GM21529 (cell line): ENCODE data around the gene PEPD.
"Not testable (repeated sequence)": the region's sequence is repeated elsewhere in the genome, so short reads cannot be mapped to it uniquely, and the experiment has no call there.

ENCODE experiments used
- ATAC-seq: cut with Tn5 transposase; IDR thresholded peaks from one replicate; pipeline ENCODE4 v1.9.1; 2021; ENCODE audit not compliant: unreplicated experiment

PEPD gene

DNA sequence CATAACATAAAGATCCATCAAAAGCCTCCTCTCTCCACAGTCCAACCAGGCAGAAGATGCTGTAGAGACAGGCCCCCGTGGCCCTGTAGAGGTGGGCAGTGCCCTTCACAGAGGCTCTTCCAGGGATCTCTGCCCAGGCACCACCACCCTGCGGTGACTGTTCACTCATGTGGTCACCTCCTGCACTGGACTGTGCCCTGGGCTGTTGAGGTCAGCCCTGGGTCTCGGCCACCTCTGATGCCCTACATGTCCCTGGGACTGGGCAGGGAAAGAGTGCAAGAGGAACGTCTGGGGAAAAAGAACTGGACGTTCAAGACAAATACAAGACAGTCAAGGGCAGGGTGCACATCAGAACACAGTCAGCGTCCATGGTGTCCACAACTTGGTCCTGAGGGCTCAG, 22.3 kb downstream of the PEPD start:
- no peak for ATAC-seq

DNA sequence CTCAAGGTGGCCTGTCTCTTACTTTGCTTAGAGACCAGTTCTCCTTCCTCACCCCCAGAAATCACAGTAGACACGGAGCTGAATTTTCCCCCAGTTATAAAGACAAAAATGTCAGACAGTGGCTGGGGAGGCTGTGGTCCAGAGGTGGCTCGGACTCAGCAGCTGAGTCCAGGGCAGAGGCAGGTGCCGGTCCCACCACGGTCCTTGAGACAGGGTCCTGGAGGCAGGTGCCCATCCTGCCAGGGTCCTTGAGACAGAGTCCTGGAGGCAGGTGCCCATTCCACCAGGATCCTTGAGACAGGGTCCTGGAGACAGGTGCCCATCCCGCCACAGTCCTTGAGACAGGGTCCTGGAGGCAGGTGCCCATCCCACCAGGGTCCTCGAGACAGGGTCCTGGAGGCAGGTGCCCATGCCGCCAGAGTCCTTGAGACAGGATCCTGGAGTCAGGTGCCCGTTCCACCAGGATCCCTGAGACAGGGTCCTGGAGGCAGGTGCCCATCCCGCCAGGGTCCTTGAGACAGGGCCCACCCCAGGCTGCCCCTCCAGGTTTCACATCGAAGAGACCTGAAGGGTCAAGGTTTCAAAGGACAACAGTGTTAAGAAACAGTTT, 23.1 kb downstream of the PEPD start:
- ATAC-seq, result no peak

DNA sequence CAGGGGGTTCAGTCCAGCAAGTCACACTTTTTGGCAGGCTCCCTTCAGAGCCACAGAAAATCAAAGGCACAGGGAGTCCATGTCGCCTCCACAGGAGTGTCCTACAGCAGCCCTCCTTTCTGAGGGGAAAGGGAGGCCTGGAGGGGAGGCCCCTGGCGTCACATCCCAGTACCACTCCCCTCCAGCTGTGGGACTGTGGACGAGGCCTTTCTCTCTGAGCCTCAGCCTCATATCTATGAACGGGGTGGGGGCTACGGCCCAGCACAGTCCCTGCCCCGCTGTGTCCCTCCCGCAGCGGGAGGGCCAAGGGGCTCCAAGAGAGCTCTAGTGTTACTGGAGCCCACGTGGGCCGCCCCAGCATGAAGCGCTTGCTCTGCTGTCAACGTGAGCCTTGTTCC, 23.8 kb downstream of the PEPD start:
- no peak for ATAC-seq

DNA sequence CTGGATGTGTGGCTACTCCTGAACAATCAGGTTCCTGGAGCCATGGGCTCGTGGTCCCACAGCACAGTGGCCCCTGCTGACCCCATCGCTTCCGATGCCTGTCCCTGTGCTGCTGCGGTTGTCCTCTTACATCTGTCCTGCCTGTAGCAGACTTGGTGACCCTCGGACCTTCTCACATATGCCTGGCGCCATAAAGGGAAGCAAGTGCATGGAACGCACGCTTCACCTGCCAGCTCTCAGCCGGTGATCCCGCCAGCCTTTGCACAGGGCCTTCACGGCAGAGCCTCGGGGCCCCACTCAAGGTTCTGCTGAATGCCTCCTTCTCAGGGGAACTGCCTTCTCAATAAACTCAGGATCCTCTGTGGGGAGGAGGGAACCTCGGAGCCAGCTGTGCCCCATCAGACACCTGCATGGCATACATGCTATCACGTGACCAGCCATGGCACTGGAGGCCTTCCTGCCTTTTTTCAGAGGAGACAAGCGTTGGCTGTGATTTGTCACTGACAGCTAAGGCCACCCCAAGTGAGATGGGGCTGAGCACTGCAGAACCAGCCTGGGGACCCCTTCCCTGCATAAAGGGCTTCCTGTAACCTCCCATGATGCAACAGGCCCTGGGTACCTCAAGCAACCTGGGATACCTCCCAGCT, 24.3 kb downstream of the PEPD start:
- ATAC-seq, result no peak

GRCh38 chr19:33496038-33496895, 25.3 kb downstream of the PEPD start:
- no peak for ATAC-seq

DNA sequence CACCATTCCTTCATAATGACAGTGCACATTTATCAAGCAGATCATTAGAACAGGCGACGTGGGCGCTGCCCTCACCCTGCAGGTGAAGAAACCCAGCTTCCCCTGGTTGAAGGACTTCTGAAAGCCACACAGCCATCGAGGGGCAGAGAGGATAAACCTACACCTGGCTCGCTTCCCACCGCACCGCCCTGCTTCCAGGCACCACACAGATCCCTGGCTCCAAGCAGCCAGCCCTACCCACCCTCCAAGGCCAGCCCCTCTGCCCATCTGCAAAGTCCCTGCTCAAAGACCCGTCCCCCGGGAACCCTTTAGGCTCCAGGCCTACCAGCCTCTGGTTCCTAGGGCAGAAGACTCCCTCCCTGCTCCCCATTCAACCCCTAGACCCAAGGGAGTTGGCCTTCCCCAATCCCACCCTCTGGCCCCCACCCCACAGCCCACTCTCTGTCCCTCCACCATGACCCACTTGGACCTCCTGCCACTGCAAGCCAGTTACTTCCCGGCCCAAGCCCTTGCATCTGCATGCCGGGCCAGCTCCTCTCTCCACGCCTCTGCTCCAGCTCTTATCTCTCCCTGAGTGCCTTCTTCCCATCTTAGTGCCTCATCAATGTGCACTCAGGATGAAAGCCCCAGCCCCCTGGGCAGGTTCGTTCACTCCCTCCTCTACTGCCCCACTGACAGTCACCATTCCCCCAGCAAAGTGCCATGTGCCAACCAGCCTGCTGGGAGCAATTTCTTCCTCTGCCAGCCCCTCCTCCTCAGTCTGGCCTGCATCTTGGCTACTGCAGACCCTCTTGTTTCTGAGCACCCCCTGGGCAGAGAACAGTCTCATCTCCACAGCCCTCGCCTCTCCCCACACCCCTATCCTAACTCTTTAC, 28.0 kb downstream of the PEPD start:
- ATAC-seq, result no peak

- no peak for ATAC-seq
Observed at GRCh38 chr19:33492951-33493350, 28.6 kb downstream of the PEPD start.

GRCh38 chr19:33492090-33492489, 29.5 kb downstream of the PEPD start:
- ATAC-seq, result no peak

DNA sequence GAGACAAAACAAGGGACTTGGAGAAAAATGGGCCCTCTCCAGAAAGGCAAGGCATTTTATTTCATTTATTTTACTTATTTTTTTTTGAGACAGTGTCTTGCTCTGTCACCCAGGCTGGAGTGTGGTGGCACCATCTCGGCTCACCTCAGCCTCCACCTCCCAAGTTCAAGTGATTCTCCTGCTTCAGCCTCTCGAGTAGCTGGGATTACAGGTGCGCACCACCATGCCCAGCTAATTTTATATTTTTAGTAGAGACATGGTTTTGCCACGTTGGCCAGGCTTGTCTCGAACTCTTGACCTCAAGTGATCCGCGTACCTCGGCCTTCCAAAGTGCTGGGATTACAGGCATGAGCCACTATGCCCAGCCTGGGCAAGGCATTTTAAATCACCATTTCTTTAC, 31.0 kb downstream of the PEPD start:
- ATAC-seq, result not testable (repeated sequence)

- no peak for ATAC-seq
Observed at GRCh38 chr19:33490041-33490451, 31.5 kb downstream of the PEPD start.

DNA sequence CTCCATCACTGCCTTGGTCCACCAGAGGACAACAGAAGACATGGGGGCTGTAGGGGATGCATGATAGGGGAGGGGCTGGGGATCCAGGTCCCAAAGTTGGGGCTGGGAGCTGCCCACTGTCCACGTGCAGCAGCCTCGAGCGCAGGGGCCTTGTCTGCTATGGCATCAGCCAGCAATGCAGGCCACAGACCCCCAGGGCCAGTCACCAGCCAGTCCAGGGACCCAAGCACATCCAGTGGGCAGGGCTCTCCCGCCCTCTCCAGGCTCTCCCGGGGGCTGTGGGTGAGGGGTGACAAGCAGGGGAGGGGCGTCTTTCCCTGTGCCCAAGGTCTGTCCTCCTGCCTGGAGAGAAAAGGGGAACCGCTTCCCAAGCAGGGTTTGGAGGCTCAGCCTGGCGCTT, 32.8 kb downstream of the PEPD start:
- no peak for ATAC-seq

GRCh38 chr19:33487901-33488800, 33.4 kb downstream of the PEPD start:
- no peak for ATAC-seq

DNA sequence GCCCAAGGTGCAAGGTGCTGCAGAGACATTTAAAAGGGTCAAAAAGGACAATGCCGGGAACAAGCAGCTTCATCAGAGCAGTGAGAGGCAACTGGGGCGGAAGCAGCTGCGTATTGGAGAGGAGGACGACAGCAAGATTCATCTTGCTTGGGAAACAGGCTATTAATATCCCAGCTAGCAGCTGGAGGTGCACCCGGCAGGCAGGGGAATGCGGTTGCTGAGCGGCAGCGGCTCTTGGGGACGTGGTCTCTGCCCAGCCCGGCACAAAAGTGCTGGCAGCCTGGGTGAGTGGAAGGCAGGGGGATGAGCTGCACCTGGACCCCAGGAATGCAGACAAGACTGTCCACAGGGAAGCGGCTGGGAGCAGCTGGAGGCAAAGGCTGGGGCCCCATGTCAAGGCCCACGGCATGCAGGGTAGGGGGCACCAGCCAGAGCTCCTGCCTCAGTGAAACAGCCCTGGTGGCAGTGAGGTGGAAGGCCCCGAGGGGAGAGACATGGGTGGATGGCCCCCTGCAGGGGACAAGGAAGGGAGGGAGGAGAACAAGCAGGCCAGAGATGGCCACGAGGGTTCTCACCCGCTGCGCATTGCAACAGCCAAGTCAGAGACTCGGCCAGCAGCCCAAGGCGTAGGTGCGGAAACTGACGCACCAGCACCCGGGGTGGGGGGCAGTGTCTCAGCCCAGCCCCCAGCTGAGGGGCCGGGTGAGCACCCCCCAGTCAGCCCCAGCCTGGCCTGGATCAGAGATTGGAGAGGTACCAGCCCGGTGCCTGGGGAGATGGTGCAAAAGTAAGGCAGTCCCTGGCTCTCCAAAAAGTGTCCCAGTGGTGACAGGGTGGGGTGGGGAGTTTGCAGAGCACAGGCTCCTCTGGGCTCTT, 34.4 kb downstream of the PEPD start:
- no peak for ATAC-seq

DNA sequence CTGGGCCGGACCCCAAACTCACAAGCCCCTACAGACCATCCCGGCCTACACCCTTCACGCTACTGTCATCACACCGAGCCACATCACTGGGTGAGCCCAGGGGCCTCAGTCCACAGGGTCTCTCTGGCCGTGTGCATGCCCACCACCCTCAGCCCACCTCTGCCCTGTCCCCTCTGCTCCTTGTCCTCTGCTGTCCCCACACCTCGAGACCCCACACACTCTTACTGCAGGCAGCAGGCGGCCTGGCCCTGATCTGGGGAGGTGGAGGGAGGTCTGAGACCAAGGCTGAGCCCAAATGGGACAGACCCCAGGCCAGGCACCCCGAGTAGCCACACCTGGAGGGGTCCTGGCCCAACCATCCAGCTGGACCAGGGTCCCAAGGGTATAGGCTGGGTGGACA, 35.2 kb downstream of the PEPD start:
- no peak for ATAC-seq

DNA sequence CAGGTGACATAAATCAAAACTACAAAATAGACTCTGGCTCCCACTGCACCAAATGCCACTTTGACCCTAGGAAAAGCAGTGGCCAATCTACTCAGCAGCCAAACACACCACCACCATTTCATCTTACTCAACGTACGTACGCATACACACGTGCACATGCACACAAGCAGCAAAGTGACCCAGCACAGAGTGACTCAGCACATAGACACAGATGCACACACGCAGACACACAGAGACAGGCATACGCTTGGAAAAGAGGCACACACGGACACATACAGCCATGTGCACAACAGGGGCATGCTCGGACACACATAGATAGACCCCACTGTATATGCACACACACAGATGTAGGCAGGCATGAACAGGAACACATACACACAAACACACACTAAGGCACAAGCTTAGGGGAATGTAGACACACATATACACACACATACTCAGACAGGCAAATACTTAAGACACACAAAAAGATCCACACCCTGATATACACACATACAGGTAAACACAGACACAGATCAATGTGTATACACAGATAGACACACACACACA, 37.3 kb downstream of the PEPD start:
- ATAC-seq, result no peak

GRCh38 chr19:33482476-33482875, 39.1 kb downstream of the PEPD start:
- no peak for ATAC-seq

GRCh38 chr19:33481863-33482262, 39.7 kb downstream of the PEPD start:
- no peak for ATAC-seq

- not testable (repeated sequence) for ATAC-seq
Observed at GRCh38 chr19:33479570-33479969, 42.0 kb downstream of the PEPD start.

DNA sequence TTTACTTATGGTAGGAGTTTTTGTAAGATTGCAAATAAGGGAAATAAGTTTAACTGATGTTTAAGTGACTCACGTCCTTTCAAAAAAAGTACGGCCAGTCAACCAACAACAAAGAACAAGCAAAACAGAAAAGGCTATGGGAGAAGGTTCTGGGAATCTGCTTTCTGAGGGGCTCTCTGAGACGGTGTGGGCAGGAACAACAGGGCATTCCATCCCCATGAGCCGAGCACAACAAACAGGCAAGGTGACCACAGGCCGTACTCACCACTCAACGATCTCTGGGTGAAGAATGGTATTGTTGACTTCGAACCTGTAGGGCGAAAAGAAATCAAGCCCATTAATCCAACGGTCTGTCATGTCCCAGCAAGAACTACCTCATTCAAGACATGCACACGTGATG, 43.8 kb downstream of the PEPD start:
- no peak for ATAC-seq
